Lung (tissue), 12 donors: ENCODE measurements around the gene BACE2. TPM values are rescaled to one million over a fixed set of nuclear protein-coding genes. Genes with fewer than 3 reads are reported as not detected.

Experiments
- ATAC-seq: fragments of 200-7000 bp; cut with Tn5 transposase; one replicate; pipeline ENCODE4 v1.9.1; 2020; ENCODE audit warnings: moderate number of reproducible peaks; ENCODE audit not compliant: insufficient read depth, low FRiP score
- DNase-seq, 3 donors: peaks; one replicate each; pipeline ENCODE4 v3.0.0-alpha.2; 2013 to 2017
- H3K27ac ChIP-seq, 2 donors: one replicate each; pipeline ENCODE4 v1.5.1; 2013; ENCODE audit warnings: mild to moderate bottlenecking in 2 of 2, moderate library complexity in 2 of 2, control low read depth in 1 of 2, inconsistent platforms in 1 of 2, low read depth in 1 of 2, low read length in 1 of 2
- H3K27me3 ChIP-seq, 3 donors: one replicate each; pipeline ENCODE4 v1.5.1; 2013; ENCODE audit warnings: low read length in 2 of 3; ENCODE audit not compliant: control insufficient read depth in 3 of 3, insufficient read depth in 3 of 3
- H3K36me3 ChIP-seq, 4 donors: one replicate each; pipeline ENCODE4 v1.5.1; 2013; ENCODE audit warnings: low read length in 4 of 4, mild to moderate bottlenecking in 1 of 4, moderate library complexity in 1 of 4; ENCODE audit not compliant: control insufficient read depth in 4 of 4, insufficient read depth in 4 of 4
- H3K4me1 ChIP-seq, 5 donors: one replicate each; pipeline ENCODE4 v1.5.1; 2013; ENCODE audit warnings: low read length in 5 of 5, mild to moderate bottlenecking in 2 of 5, moderate library complexity in 1 of 5; ENCODE audit not compliant: control insufficient read depth in 5 of 5, insufficient read depth in 5 of 5
- H3K4me3 ChIP-seq: one replicate; pipeline ENCODE4 v1.5.1; 2013; ENCODE audit warnings: mild to moderate bottlenecking, control low read depth, moderate library complexity
- H3K9ac ChIP-seq, 2 donors: one replicate each; pipeline ENCODE4 v1.5.1; 2013; ENCODE audit warnings: low read length in 2 of 2, control low read depth in 1 of 2; ENCODE audit not compliant: insufficient read depth in 1 of 2
- H3K9me3 ChIP-seq, 4 donors: one replicate each; pipeline ENCODE4 v1.5.1; 2013; ENCODE audit warnings: low read length in 3 of 4, mild to moderate bottlenecking in 1 of 4, moderate library complexity in 1 of 4; ENCODE audit not compliant: control insufficient read depth in 4 of 4, insufficient read depth in 3 of 4
- CTCF ChIP-seq: IDR thresholded peaks from 2 replicates; pipeline ENCODE4 v1.5.1; 2012; ENCODE audit warnings: mild to moderate bottlenecking; ENCODE audit errors: control extremely low read depth, extremely low read depth
- WGBS, 2 donors: extraction: QIAGEN DNeasy Blood & Tissue Kit; methylation state at CpG; one replicate each; pipeline ENCODE4 v1.1.7; 2013; 5-methylcytosine and 5-hydroxymethylcytosine counted together
- polyA plus RNA-seq, 2 donors: library from polyadenylated mRNA; stranded (reverse); fragments of 200-250 nt; gene quantifications; one replicate each; pipeline ENCODE4 v1.2.1, GENCODE V29; 2013
- total RNA-seq, 2 donors: library from RNA; depleted of rRNA in 1 of 2; stranded (reverse); fragments of >200 nt in 1 of 2; gene quantifications; one replicate each; pipeline ENCODE4 v1.2.1, GENCODE V29; 2014 to 2021
- donor health status: control.
- donor health status: control.
- donor health status: Bipolar disorder and iron deficiency.
- donor health status: healthy.
- donor health status: DM: yes; HTN: yes; CAD: no.

The BACE2 gene
- total and polyA plus RNA-seq, 4 donors, result 9.3 to 49.9 (median 33.8) TPM

GRCh38 chr21:41130883-41131282 lies 37.1 kb upstream of the BACE2 start:
- H3K36me3 ChIP-seq, result no peaks in the 10 kb centered on the region
- H3K27ac ChIP-seq, result no peak overlapping the region
- ATAC-seq (no peak), DNase-seq (no peak)
- H3K4me3 ChIP-seq, result no peak overlapping the region
- 38 to 45% methylated on average over 3 of the region's 3 CpGs for WGBS, 2 donors
- TF ChIP-seq CTCF, result no peak
- H3K9ac ChIP-seq, result no peak overlapping the region
- no peaks in the 10 kb centered on the region for H3K27me3 ChIP-seq
- peaks cover 0 to 1% (median 0%) of the 10 kb centered on the region in 5 donors for H3K4me1 ChIP-seq
- peaks cover 0 to 3% (median 0%) of the 10 kb centered on the region in 4 donors for H3K9me3 ChIP-seq

GRCh38 chr21:41133874-41134522 lies 34.0 kb upstream of the BACE2 start:
- Histone ChIP-seq H3K27ac (no peak overlapping the region), H3K36me3 (no peaks in the 10 kb centered on the region), H3K9ac (no peak overlapping the region), H3K9me3 (no peaks in the 10 kb centered on the region), H3K4me3 (no peak overlapping the region), H3K4me1 (peaks cover 0 to 1% (median 0%) of the 10 kb centered on the region in 5 donors), H3K27me3 (no peaks in the 10 kb centered on the region)
- ATAC-seq (no peak), DNase-seq (peak in 2 of 3 donors; percentile 69 to 77)
- 53 to 61% methylated on average over 5 of the region's 5 CpGs for WGBS, 2 donors
- TF ChIP-seq CTCF, result peak; percentile 8

- DNase-seq (no peak), ATAC-seq (no peak)
- 79 to 90% methylated on average over 7 of the region's 7 CpGs for WGBS, 2 donors
- H3K9me3 ChIP-seq, result no peaks in the 10 kb centered on the region
- no peak overlapping the region for H3K27ac ChIP-seq
- H3K4me3 ChIP-seq, result no peak overlapping the region
- H3K9ac ChIP-seq, result no peak overlapping the region
- no peak for TF ChIP-seq CTCF
- peaks cover 0 to 2% (median 0%) of the 10 kb centered on the region in 5 donors for H3K4me1 ChIP-seq
- no peaks in the 10 kb centered on the region for H3K36me3 ChIP-seq
- H3K27me3 ChIP-seq, result no peaks in the 10 kb centered on the region
Measured at GRCh38 chr21:41135746-41136145, 32.2 kb upstream of the BACE2 start.

- no peak overlapping the region for H3K4me3 ChIP-seq
- no peaks in the 10 kb centered on the region for H3K27me3 ChIP-seq
- H3K9me3 ChIP-seq, result no peaks in the 10 kb centered on the region
- 77 to 89% methylated on average over 6 of the region's 6 CpGs for WGBS, 2 donors
- no peaks in the 10 kb centered on the region for H3K36me3 ChIP-seq
- peaks cover 0 to 4% (median 0%) of the 10 kb centered on the region in 5 donors for H3K4me1 ChIP-seq
- ATAC-seq (no peak), DNase-seq (no peak)
- H3K27ac ChIP-seq, result no peak overlapping the region
- no peak overlapping the region for H3K9ac ChIP-seq
- no peak for TF ChIP-seq CTCF
Measured at GRCh38 chr21:41136286-41136685, 31.7 kb upstream of the BACE2 start.
